HCT116 (cell line): ENCODE data around the gene SYCE1. TPM values are rescaled to one million over a fixed set of nuclear protein-coding genes. Genes with fewer than 3 reads are reported as not detected.
"Not testable (repeated sequence)": the region's sequence is repeated elsewhere in the genome, so short reads cannot be mapped to it uniquely, and the experiment has no call there.

Experiments
- ATAC-seq: fragments of 200-7000 bp; cut with Tn5 transposase; 2 replicates; pipeline ENCODE4 v1.9.1; 2020; ENCODE audit warnings: mild to moderate bottlenecking, moderate library complexity
- BruUV-seq: library from RNA; stranded (reverse); fragments of 400-500 nt; replicated peaks from 2 replicates; lab custom pipeline; 2021; lab: Mats Ljungman, UMichigan
- CTCF ChIA-PET: fragments of 300-600 bp; sonication (Branson Sonifier 250); formaldehyde crosslinking; loops from one replicate; lab custom pipeline; 2021; ENCODE audit warnings: antibody characterized with exemption; lab: Charles Lee
- POLR2A ChIA-PET: fragments of 300-600, 350-600 bp; sonication (Branson Sonifier 250); formaldehyde crosslinking; loops from one replicate; lab custom pipeline; 2021; ENCODE audit warnings: antibody characterized with exemption; lab: Charles Lee
- RAD21 ChIA-PET, 2 experiments: fragments of 300-600 bp; sonication (Branson Sonifier 250); formaldehyde crosslinking; loops; one replicate each; lab custom pipeline; 2023; ENCODE audit warnings: low total read pairs in 2 of 2; ENCODE audit not compliant: uncharacterized antibody in 2 of 2, unreplicated experiment in 2 of 2, low non-redundant PET in 1 of 2; lab: Charles Lee
- DNase-seq: peaks from one replicate; pipeline ENCODE4 v3.0.0-alpha.2; 2010; ENCODE audit warnings: low read depth, low spot score
- H2AFZ ChIP-seq: fragments of 200-600 bp; shearing (Covaris generic), sonication (generic); 2 replicates; pipeline ENCODE4 v1.6.1; 2017; ENCODE audit warnings: low read depth, mixed run types, mixed read lengths, antibody characterized with exemption, low read length; ENCODE audit not compliant: poor library complexity, severe bottlenecking
- H3K27ac ChIP-seq: 2 replicates; pipeline ENCODE4 v1.5.1; 2012; ENCODE audit warnings: low read depth, low read length
- H3K27me3 ChIP-seq: fragments of 200-600 bp; sonication (generic); 2 replicates; pipeline ENCODE4 v1.6.1; 2016; ENCODE audit warnings: mixed run types, low read length, mixed read lengths; ENCODE audit not compliant: insufficient read depth
- H3K36me3 ChIP-seq, 2 experiments: fragments of 200-500 bp in 1 of 2; fragments of 200-600 bp in 1 of 2; sonication (Bioruptor generic) in 1 of 2; sonication (generic) in 1 of 2; 2 replicates each; pipeline versions ENCODE4 v1.5.1 to v1.6.1; 2014 to 2016; ENCODE audit warnings: low read length in 2 of 2, inconsistent platforms in 1 of 2, mixed read lengths in 1 of 2, mixed run types in 1 of 2; ENCODE audit not compliant: insufficient read depth in 2 of 2, control insufficient read depth in 1 of 2
- H3K4me1 ChIP-seq, 2 experiments: fragments of 200-600 bp in 1 of 2; sonication (generic) in 1 of 2; 2 replicates each; pipeline versions ENCODE4 v1.5.1 to v1.6.1; 2012 to 2017; ENCODE audit warnings: low read length in 2 of 2, inconsistent platforms in 1 of 2, mild to moderate bottlenecking in 1 of 2, mixed read lengths in 1 of 2, mixed run types in 1 of 2, moderate library complexity in 1 of 2; ENCODE audit not compliant: insufficient read depth in 2 of 2, control insufficient read depth in 1 of 2
- H3K4me2 ChIP-seq: fragments of 200-600 bp; sonication (generic); 2 replicates; pipeline ENCODE4 v1.6.1; 2017; ENCODE audit warnings: mixed run types, low read length, mixed read lengths
- H3K4me3 ChIP-seq, 2 experiments: fragments of 200-600 bp in 1 of 2; sonication (generic) in 1 of 2; replicated peaks in 1 of 2; 2 replicates each; pipeline ENCODE4 v1.5.1; 2011 to 2016; ENCODE audit warnings: low read length in 2 of 2, control low read depth in 1 of 2, low read depth in 1 of 2, mild to moderate bottlenecking in 1 of 2, mixed read lengths in 1 of 2, mixed run types in 1 of 2
- H3K79me2 ChIP-seq: fragments of 200-600 bp; sonication (generic); 2 replicates; pipeline ENCODE4 v1.6.1; 2017; ENCODE audit warnings: mild to moderate bottlenecking, mixed run types, low read length, moderate library complexity, mixed read lengths; ENCODE audit not compliant: insufficient read depth
- H3K9ac ChIP-seq: fragments of 200-600 bp; sonication (generic); 2 replicates; pipeline ENCODE4 v1.6.1; 2016; ENCODE audit warnings: low read length, mixed read lengths
- H3K9me2 ChIP-seq: fragments of 200-600 bp; sonication (generic), shearing (Covaris generic); 2 replicates; pipeline ENCODE4 v1.6.1; 2017; ENCODE audit warnings: mixed run types, mild to moderate bottlenecking, moderate library complexity; ENCODE audit not compliant: insufficient read depth
- H3K9me3 ChIP-seq, 2 experiments: fragments of 200-500 bp in 1 of 2; fragments of 200-600 bp in 1 of 2; sonication (Bioruptor generic) in 1 of 2; sonication (generic) in 1 of 2; 2 replicates each; pipeline ENCODE4 v1.6.1; 2014 to 2017; ENCODE audit warnings: low read length in 2 of 2, mixed read lengths in 2 of 2, inconsistent platforms in 1 of 2, low read depth in 1 of 2, mild to moderate bottlenecking in 1 of 2, mixed run types in 1 of 2, moderate library complexity in 1 of 2; ENCODE audit not compliant: control insufficient read depth in 1 of 2, insufficient read depth in 1 of 2
- H4K20me1 ChIP-seq: fragments of 200-600 bp; sonication (generic), shearing (Covaris generic); 2 replicates; pipeline ENCODE4 v1.6.1; 2017; ENCODE audit warnings: mixed run types, mild to moderate bottlenecking, moderate library complexity; ENCODE audit not compliant: insufficient read depth
- CBX3 ChIP-seq: IDR thresholded peaks from 2 replicates; pipeline ENCODE4 v1.6.1; 2012; ENCODE audit warnings: low read depth
- POLR2AphosphoS5 ChIP-seq: IDR thresholded peaks from 2 replicates; pipeline ENCODE4 v1.6.1; 2011; ENCODE audit warnings: mild to moderate bottlenecking, low read depth, low read length, moderate library complexity
- REST ChIP-seq: IDR thresholded peaks from 2 replicates; pipeline ENCODE4 v1.6.1; 2012; ENCODE audit warnings: low read depth
- SIN3A ChIP-seq: IDR thresholded peaks from 2 replicates; pipeline ENCODE4 v1.6.1; 2012; ENCODE audit warnings: low read depth
- SRF ChIP-seq: IDR thresholded peaks from 2 replicates; pipeline ENCODE4 v1.6.1; 2012; ENCODE audit warnings: low read depth
- intact Hi-C: fragments of 100-400 bp; cut with micrococcal nuclease; formaldehyde crosslinking; loops from 2 replicates; pipeline ENCODE4 v1.10.0; 2022
- total RNA-seq: library from RNA; stranded (reverse); gene quantifications from one replicate; pipeline ENCODE4 v1.2.1, GENCODE V29; 2021; ENCODE audit not compliant: unreplicated experiment

Gene SYCE1
- total RNA-seq, 1 experiment from 2014 or later, result not detected

GRCh38 chr10:133599869-133600268 is 34.5 kb upstream of the SYCE1 start:
- H3K9me3 ChIP-seq, BruUV-seq, intact Hi-C loops, H3K79me2 ChIP-seq, H3K27ac ChIP-seq, ATAC-seq, H3K4me2 ChIP-seq, H3K4me1 ChIP-seq, H2AFZ ChIP-seq, DNase-seq, RAD21 ChIA-PET, H4K20me1 ChIP-seq, POLR2A ChIA-PET, CTCF ChIA-PET, H3K9ac ChIP-seq, H3K27me3 ChIP-seq, H3K36me3 ChIP-seq, H3K9me2 ChIP-seq, H3K4me3 ChIP-seq: not testable (repeated sequence)

- H4K20me1 ChIP-seq, result no peaks in the 10 kb centered on the region
Observed at GRCh38 chr10:133592716-133593115, 27.3 kb upstream of the SYCE1 start.

More at GRCh38 chr10:133592716-133593115, 27.3 kb upstream of the SYCE1 start:
- Histone ChIP-seq H3K36me3 (no peaks in the 10 kb centered on the region), H3K9me2 (no peaks in the 10 kb centered on the region), H3K4me1 (no peaks in the 10 kb centered on the region), H3K27ac (no peak overlapping the region), H2AFZ (no peak overlapping the region), H3K4me2 (no peak overlapping the region), H3K27me3 (no peaks in the 10 kb centered on the region), H3K4me3 (no peak overlapping the region), H3K79me2 (no peaks in the 10 kb centered on the region), H3K9ac (no peak overlapping the region), H3K9me3 (no peaks in the 10 kb centered on the region)
- ChIA-PET POLR2A (no interaction called here), RAD21 (no interaction called here), CTCF (no interaction called here)
- DNase-seq (no peak), ATAC-seq (no peak)
- no peak for TF ChIP-seq REST
- no peak for TF ChIP-seq SRF
- no peak for TF ChIP-seq CBX3
- TF ChIP-seq SIN3A, result no peak
- TF ChIP-seq POLR2AphosphoS5, result no peak
- BruUV-seq, result no TSS peak
- intact Hi-C loops, result no loop called here
